ENCODE data around the gene RBM23.

RBM23 gene

DNA sequence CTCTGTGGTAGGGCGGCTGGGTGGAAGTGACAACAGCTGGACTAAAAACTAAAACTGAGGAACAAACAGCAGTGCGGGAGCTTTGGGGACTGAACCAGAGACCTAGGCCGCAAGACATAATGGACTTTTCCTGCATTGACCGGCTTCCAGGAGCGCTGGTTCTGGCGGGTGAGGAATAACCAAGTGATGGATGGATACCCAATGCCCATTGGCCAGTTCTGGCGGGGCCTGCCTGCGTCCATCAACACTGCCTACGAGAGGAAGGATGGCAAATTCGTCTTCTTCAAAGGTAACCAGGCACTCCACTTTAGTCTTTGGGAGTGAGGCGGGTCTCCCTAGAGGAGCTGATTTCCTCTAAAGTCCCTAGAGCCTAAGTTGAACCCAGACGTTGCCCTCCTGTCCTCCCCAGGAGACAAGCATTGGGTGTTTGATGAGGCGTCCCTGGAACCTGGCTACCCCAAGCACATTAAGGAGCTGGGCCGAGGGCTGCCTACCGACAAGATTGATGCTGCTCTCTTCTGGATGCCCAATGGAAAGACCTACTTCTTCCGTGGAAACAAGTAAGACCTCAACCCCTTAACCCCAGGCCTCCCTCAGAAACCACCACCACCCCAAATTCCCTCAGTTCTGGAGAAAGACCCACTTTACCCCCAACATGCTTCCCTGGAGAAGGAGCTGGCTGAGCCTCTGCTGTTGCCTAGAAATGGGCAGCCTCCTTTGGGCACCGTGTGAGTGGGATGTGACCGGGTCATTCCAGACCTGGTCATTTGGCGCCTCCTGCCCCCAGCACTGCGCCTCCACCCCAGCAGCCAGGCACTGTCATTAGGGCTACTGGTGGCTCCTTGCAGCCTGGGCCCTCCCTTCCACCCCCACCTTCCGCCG, 74.5 kb downstream of the RBM23 start:
- TF ChIP-seq ZBTB7A (IDR thresholded peaks at IDR 0.05; ENCODE audit: low read depth) (no peak), CREB1 (IDR thresholded peaks at IDR 0.05; ENCODE audit: low read depth) (no peak), CEBPB (IDR thresholded peaks at IDR 0.05) (no peak), YY1 (IDR thresholded peaks at IDR 0.05; ENCODE audit: low read depth) (no peak), FOXM1 (IDR thresholded peaks at IDR 0.05; ENCODE audit: borderline replicate concordance, low read depth) (no peak)

All from Ishikawa (cell line).